GM06990 (cell line): ENCODE measurements around the gene WDR86.

ENCODE experiments used
- DNase-seq: peaks from one replicate; pipeline ENCODE4 v3.0.0-alpha.2; 2011; ENCODE audit not compliant: insufficient read length; ENCODE audit errors: extremely low read depth
- H3K27me3 ChIP-seq: replicated peaks from 2 replicates; pipeline ENCODE4 v1.6.0; 2011; ENCODE audit warnings: low read length; ENCODE audit not compliant: control insufficient read depth, insufficient read depth
- H3K36me3 ChIP-seq: 2 replicates; pipeline ENCODE4 v1.5.1; 2011; ENCODE audit warnings: low read length; ENCODE audit not compliant: control insufficient read depth, insufficient read depth
- H3K4me3 ChIP-seq: replicated peaks from 2 replicates; pipeline ENCODE4 v1.5.1; 2011; ENCODE audit warnings: low read depth, mild to moderate bottlenecking, control low read depth, low read length
- CTCF ChIP-seq: IDR thresholded peaks from 2 replicates; pipeline ENCODE4 v1.5.1; 2011; ENCODE audit warnings: low read length, control low read depth, mild to moderate bottlenecking, inconsistent platforms; ENCODE audit not compliant: insufficient read depth, poor library complexity, severe bottlenecking

The WDR86 gene

GRCh38 chr7:151378011-151378410, 31.8 kb downstream of the WDR86 start:
- no peak overlapping the region for H3K4me3 ChIP-seq
- H3K36me3 ChIP-seq = peaks cover 25% of the 10 kb centered on the region
- H3K27me3 ChIP-seq = peaks cover 2% of the 10 kb centered on the region
- no peak for TF ChIP-seq CTCF
- no peak for DNase-seq

- no peak for TF ChIP-seq CTCF
- no peak for DNase-seq
- no peaks in the 10 kb centered on the region; the same call in none of the 2 replicates for H3K27me3 ChIP-seq
- H3K4me3 ChIP-seq = no peak overlapping the region
- peaks cover 25% of the 10 kb centered on the region for H3K36me3 ChIP-seq
These were observed 32.4 kb downstream of the WDR86 start for GRCh38 chr7:151377406-151377805.

GRCh38 chr7:151376218-151376902, 33.5 kb downstream of the WDR86 start:
- Histone ChIP-seq H3K27me3 (no peaks in the 10 kb centered on the region), H3K4me3 (no peak overlapping the region), H3K36me3 (peaks cover 25% of the 10 kb centered on the region)
- no peak for TF ChIP-seq CTCF
- DNase-seq = no peak

GRCh38 chr7:151375530-151376217, 34.2 kb downstream of the WDR86 start:
- Histone ChIP-seq H3K4me3 (no peak overlapping the region), H3K36me3 (peaks cover 27% of the 10 kb centered on the region), H3K27me3 (no peaks in the 10 kb centered on the region)
- no peak for DNase-seq
- TF ChIP-seq CTCF = no peak

- H3K36me3 ChIP-seq = peaks cover 25% of the 10 kb centered on the region
These were observed 35.1 kb downstream of the WDR86 start for GRCh38 chr7:151374726-151375125.

More at GRCh38 chr7:151374726-151375125, 35.1 kb downstream of the WDR86 start:
- Histone ChIP-seq H3K4me3 (no peak overlapping the region), H3K27me3 (no peaks in the 10 kb centered on the region)
- TF ChIP-seq CTCF = no peak
- DNase-seq = no peak
